Endometrium (tissue), 2 donors: ENCODE results near the gene SLC9A3.
"Not testable (repeated sequence)": the region's sequence is repeated elsewhere in the genome, so short reads cannot be mapped to it uniquely, and the experiment has no call there.

ENCODE experiments used
- FAIRE-seq: peaks from 2 replicates; lab custom pipeline; 2012; peaks lifted over from hg19 to GRCh38; lab: Jason Lieb, UNC
- donor health status: control.
- donor health status: control.

Gene SLC9A3

DNA sequence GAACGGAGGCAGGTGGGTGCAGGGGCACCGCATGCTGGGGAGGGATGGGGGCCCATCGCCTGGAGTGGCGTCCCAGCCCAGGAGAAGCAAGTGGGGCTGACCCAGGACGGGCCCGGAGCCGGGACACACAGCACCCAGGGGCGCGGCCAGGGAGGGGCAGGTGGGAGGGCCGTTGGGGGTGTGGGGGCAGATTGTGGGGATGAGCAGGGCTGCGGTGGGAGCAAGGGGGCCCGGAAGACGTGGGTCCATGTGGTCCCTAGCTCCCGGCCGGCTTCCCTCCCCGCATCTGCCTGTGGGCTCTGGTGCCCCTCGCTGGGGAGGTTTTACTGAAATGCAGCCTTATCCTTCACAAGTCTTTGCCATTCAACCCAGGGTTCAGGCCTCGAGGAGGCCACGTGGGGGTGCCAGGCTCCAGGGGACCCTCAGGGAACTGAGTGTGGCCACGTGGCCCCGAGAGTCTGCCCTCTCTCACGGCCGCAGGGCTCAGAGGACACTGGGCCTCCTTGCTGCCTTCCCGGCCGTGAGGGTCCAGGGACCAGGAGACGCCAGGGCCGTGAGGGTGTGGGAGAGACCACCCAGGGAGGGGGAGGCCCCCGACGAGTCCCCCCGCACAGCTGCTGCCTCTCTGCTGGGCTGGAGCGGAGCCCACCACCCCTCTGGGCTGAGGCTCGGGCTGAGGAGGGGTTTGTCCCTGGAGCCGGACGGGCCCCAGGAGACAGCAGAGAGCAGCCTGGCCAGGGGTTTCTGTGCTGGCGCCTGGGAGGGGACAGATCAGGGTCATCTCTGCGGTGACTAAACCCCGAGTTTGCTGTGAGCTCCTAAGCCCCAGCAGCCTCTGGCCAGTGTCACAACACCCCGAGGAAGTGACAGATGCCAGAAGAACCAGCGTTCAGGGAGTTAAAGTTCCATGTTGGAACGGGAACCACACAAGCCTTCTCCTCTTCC is 35.2 kb downstream of the SLC9A3 start:
- FAIRE-seq, result no peak

DNA sequence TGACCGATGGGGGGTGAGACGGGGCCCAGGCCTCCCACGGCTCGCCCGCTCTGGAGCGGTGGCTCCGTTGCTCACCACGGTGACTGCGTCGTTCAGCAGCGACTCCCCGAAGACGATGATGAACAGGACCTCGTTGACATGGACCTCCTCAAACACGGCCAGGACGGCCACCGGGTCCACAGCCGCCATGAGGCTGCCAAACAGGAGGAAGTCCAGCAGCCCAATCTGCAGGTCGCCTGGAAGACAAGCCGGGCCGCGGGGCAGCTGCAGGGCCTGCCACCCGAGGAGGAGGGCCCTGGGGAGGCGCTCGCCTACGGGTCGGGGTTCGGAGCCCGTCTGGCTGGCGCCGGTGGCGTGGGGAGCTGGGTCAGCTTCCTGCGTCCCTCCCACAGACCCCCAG is 36.0 kb downstream of the SLC9A3 start:
- no peak for FAIRE-seq

DNA sequence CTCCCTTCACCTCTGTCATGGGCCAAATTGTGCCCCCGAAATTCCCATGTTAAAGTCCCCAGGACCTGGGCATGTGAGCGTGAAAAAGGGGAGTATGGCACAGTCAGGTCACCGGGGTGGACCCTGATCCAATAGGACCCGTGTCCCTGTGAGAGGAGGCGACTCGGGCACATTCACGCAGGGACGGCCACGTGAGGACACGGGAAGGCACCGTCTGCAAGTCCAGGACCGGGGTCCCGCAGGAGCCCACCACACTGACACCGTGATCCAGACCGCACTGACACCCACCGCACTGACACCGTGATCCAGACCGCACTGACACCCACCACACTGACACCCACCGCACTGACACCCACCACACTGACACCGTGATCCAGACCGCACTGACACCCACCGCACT is 37.7 kb downstream of the SLC9A3 start:
- FAIRE-seq, result not testable (repeated sequence)

DNA sequence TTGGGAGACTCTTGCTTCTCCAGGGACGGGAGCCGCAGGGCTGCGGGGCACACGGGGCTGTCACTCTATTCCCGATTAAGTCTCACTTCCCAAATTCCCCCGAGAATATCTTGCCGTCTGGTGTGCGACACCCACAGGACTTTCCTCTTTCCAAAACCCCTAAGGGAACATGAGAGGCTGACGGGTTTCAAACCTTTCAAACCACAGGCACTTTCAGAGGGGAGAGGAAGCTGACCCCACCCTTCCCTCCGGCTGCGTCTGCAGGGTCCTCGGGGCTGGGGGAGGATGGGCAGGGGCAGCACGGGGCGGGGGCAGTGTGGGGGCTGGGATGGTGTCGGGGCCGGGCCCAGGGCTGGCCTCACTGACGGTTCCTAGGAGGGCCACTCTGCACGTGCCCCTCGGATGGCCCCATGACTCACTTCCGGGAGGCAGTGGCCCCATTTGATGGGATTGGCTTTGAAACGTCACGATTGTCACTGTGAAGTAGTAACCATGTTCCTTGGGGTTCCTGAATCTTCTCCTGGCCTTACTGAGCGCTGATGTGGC is 38.2 kb downstream of the SLC9A3 start:
- no peak for FAIRE-seq

DNA sequence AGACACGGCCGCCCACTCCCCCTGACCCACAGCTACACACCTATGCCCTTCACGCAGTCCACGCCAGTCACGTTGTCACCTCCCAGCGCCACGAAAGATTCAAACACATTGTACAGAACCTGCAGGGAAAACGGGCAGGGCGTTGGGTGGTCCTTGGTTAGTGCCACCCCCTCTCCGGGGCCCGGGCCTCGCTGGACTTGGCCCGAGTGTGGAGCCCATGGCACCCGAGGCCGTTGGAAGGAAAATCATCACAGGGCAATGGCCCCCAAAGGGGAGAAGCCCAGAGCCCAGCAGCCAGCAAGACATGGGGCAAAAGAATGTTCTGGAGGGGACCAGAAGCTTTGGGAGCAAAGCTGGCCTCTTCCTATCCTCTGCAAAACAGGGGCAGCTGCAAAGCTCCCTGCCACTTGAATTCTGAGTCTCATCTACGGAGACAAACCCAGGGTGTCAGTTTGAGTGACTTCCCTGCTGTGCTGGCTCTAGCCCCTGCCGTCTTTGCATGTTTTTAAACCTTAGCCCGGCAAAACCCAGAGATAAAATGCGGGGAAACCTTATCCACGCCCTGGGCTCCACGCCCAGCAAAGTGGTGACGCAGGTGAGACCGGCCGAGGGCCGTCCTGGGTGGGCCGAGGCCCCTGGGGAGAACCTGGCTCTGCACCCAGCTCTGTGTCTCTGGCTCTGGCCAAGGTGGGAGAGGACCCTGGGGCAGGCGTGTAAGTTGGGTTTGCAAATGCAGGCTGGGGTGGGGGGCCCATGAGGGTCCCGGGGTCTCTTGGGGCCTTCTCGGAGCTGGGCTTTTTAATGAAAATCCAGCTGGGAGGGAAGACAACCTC is 38.9 kb downstream of the SLC9A3 start:
- FAIRE-seq, result no peak

DNA sequence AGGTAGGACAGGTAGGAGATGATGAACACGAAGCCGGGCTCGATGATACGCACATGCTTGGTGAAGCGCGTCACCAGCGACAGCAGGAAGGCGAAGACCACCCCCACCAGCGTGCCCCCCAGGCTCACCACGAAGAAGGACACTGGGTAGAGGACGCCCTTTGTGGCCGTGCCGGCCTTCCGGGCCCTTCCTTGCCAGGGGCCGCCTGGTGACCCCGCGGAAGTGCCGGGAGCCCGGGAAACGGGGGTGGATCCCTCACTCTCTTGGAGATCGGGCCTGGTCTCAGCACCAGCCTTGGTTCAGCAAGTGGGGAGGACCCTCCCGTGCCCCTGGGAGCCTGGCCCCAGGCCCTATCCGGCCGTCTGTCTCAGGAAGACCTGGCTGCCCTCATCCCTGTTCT is 39.7 kb downstream of the SLC9A3 start:
- no peak for FAIRE-seq

DNA sequence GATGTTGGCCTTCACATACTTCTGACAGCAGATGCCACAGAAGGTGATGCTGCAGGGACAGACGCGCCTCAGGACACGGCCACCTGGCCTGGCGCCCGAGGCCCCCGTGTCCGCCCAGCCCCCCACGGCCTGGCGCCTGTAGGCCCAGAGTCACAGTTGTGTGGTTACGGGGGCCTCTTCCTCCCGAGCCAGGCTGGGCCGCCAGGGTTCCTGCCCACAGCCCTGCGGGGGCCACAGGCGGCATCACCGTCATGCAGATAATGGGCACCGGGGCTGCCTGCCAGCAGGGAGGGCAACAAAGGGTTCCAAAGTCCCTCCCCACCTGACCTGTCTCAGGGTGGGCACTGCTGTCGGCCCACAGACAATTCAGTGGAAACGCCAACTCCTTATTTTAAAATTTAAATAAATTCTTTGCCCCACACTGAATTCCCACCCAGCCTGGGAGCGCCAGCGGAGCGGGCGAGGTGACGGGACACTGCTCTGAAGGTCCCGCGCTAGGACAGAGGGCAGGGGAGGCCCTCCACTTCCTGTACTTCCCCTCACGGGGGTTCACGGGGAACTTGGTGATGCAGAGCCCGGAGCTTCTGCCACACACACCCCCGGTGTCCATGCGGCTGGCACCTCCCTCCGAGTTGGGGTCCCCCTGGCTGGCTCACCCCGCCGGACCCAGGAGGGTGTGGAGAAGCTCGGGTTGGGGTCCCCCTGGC is 40.7 kb downstream of the SLC9A3 start:
- FAIRE-seq, result no peak

DNA sequence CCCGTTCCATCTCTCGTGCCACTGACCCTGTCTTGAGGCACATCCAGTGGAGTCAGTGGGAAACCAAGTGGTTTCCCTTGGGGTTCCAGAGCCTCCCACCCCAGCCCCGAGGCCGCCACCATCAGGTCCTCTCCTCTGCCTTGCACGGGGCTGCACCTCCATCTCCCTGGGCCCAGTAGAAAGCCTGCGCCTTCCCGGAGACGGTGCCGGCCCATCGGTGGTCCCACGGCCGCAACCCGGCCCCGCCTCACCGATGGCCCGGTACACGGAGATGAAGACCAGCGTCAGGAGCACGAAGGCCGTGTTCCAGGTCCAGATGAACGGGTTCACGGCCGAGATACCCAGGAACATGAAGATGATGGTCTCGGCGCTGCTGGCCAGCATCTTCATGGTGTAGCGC is 41.2 kb downstream of the SLC9A3 start:
- no peak for FAIRE-seq

DNA sequence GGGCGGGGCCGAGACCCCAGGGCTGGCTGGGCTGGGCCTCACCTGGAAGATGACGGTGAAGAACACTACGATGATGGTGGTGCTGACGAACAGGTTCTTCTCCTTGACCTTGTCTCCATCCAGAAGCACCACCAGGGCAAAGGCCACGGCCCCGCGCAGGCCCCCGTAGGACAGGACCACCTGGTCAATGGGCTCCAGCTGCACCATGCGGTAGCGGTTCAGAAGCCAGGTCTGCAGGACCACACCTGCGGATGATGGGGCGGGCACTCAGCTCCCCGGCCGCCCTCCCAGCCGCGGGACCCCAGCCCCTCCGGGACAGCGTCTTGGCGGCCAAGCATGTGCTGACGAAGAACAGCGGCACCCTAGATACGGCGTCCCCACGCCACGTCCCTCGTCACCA is 41.7 kb downstream of the SLC9A3 start:
- no peak for FAIRE-seq

DNA sequence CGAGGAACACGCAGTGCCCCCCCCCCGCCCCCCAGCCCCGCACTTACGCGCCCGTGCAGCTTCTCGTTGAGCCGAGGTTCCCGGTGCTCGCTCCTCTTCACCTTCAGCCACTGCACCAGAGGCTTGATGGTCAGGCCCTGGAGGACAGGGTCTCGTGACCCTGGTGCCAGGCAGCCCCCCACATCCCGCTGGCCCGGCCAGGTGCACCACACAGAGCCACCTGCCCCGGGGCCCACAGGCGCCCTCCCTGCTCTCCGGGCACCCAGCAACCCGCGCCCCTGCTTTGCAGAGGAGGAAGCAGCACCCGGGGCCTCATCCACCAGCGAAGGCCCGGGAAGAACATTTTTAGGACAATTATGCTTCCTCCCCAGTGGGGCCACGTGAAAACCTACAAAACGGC is 42.2 kb downstream of the SLC9A3 start:
- FAIRE-seq, result no peak

DNA sequence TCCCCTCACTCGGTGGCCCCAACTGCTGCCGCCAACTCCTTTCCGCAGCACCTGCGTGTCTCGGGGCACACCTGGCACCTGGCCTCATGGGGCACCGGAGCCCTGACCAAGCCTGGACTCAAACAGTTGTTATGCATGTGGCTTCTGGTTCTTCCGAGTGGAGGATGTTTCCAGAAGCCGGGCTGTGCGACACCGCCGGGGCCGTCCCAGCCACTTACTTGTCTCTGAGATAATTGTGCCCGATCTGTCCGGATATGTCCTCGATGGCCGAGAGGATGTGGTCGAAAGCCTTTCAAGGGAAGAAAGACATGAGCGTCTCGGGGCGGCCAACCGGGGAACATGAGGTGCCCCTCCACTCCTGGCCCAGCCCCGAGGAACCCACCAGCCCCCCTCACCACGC is 42.9 kb downstream of the SLC9A3 start:
- no peak for FAIRE-seq

DNA sequence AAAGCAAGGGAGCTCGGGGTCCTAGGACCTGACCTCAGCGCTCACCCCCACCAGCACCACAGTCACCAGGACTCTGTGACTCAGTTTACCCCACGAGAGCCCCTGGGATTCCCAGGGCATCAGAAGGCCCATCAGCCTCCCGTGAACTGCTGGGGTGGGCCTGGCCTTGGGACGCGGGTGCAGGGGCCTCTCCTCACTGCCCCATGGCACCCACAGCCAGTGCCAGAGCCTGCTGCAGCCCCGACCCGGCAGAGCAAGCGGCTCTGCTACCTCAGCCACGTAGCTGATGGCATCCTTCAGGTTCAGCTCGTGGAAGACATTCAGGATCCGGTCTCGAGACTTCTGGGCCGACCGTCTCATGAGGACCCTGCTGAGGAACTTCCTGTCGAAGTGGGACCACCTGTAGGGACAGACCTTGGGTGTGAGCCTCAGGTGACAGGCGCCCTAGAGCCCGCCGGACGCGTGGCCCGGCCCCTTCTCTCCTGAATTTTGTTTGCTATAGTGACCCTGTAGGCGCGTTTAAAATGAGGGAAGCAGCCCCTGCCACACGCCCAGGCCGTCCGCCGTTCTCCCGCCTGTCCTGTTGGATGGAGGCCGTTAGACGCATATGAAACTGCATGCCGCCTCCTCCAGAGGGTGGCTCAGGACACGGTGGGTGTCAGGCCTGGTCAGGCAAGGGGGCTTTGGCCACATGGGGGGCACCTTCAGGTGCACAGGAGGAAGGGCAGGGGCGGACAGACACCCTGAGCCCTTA is 44.5 kb downstream of the SLC9A3 start:
- FAIRE-seq, result no peak

DNA sequence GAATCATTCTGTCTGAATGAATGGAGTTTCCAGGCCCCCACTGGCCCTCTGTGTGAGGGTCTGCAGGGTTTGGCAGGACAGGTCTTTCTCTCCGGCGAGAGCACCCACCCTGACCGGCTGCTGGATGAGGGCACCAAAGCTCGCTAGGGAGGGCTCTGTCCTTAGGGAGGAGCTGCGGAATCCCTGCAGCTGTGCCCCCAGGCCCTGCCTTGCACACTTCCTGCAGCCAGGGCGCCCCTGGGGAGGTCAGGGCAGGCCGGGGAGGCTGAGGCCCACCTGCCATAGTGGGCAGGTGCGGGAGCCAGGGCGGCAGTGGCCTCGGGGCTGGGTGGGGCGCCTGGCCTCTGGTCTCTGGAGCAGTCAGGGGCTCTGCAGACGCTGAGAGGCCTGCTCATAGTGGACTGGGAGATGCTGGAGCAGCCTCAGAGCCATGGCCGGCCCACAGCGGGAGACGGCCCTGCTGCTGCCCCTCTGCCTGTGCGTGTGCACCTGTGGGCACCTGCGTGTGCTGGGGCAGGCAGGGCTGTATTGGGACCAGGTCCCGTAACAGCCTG is 45.2 kb downstream of the SLC9A3 start:
- no peak for FAIRE-seq

DNA sequence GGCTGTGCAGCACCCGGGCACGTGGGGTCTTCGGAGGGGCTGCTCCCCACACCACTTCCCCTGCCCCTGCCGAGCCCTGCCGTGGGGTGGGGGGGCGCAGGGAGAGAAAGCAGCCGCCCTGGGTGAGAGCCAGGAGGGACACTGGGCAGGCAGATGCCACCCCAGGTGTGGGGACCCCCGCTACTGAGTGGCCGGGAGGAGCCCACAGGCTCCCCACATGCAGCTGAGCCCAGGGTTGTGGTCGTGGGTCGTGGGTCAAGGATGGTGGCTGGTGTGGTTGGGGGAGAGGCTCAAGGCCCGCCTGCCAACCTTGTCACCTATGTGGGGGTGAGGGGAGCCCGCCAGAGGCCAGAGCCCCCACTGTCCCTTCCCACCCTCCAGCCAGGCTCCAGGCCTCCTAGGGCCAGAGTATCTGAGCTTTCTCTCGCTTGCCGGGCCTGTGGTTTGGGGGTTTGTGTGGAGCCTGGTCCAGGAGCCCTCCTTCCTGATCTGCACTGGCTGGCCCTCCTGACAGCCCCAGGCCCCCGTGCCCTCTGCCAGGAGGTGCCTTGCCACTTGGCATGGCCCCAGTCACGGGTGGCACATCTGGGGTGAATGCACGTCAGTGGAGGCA is 45.8 kb downstream of the SLC9A3 start:
- no peak for FAIRE-seq

DNA sequence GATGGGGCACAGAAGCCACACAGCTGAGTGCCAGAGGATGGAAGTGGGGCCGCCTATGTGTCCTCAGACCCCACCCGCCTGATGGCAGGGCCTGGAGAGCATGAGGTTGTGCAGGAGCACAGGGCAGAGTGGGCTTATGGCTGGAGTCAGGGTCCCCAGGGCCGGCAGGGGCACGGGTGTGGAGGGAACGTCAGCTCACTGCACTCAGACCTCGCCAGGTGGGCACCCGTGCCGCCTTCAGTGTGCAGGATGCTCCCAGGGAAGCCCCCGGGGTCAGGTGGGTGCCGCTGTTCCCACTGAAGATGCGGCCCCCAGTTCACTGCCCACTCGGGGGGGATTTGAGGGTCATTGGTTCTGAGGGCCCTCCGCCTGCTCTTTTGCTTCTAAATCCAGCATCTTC is 46.4 kb downstream of the SLC9A3 start:
- FAIRE-seq, result no peak

DNA sequence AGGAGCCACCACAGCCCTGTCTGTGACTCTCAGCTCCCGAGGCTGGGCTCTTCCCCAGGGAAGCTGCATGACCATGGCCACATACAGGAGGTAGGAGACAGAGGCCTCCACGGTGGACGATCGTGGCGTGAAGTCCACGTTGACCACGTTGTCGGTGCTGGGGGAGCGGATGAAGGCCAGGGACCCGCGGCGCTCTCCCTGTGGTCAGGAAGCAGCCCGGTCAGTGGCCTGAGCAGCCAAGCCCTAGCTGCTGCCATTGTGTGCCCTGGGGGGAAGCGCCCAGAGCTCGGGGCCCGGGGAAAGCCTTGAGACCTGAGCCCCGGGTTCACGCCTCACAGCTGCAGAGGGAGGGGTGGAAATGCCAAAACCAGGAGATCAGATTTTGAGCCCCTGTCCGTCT is 47.0 kb downstream of the SLC9A3 start:
- FAIRE-seq, result no peak

DNA sequence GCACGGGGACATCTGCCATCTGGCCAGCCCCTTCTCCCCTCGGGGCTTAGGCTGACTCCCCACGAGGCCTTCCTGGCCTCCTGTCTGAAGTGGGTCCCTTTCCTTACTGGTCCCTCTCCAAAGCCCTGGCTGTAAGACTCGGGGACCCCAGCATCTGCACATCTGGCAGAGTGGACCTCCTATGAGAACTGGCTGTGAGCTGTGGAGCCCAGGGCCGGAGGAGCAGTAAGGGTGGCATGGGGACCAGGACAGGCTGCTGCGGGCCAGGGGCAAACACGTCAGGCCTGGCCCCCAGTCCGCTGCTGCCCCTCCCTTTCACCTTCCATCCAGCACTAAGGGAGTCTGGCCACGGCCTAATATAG is 47.5 kb downstream of the SLC9A3 start:
- FAIRE-seq, result no peak

DNA sequence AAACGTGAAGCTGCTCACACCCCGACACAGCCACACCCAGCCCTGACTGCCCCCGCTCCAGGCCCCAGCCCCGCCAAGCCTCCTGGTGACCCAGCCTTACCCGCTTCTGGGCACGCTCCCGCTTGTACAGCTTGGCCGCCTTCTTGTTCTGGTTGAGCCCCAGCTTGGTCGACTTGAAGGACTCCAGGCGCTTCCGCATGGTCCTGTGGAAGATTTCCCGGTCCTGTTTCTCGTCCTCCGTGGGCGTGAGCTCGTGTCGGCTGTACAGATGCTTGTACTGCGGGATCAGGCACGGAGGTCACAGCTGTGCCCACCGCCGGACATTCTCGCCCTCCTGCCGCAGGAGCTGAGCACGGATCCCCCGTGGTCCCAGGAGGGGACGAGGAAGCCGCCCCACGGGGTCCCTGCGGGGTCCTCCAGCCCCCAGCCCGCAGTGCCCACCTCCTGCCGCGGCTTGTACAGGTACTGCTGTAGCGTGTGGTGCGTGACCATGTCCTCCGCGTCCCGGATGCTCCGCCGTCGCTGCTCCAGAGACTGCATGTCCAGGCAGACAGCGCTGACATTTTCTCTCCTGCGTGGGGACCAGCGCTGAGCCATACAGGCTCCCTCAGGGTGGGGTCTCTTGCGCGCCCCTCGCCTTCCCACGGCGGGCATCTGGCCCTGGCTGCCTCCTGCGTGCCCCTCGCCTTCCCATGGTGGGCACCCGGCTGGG is 48.0 kb downstream of the SLC9A3 start:
- no peak for FAIRE-seq

DNA sequence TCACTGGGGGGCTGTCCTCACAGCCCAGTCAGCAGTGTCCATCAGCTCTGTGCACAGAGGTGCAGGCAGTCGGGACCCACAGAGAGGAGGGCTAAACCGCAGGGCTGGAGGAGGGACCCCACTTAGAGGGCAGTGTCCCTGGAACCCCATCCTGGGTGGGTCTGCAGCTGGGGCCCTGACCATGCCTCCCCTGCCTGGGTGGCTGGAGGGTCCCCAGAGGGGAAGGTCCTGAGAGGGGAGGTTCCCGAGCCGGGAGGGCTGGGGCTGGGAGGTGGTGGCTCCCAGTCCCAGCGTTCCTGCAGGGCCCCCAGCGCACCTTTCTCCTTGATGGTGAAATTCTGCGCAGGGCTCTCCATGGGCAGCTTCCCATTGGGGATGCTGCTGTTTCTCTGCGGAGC is 48.5 kb downstream of the SLC9A3 start:
- FAIRE-seq, result no peak
